Kidney epithelial cell (primary cell): ENCODE results near the gene CCT3. TPM values are rescaled to one million over a fixed set of nuclear protein-coding genes. Genes with fewer than 3 reads are reported as not detected.

ENCODE experiments used
- DNase-seq: peaks from one replicate; pipeline ENCODE4 v3.0.0-alpha.2; 2010; ENCODE audit warnings: low read depth
- H3K27me3 ChIP-seq: 2 replicates; pipeline ENCODE4 v1.6.0; 2011; ENCODE audit warnings: low read length; ENCODE audit not compliant: control insufficient read depth, insufficient read depth
- H3K36me3 ChIP-seq: 2 replicates; pipeline ENCODE4 v1.5.1; 2011; ENCODE audit warnings: low read length; ENCODE audit not compliant: control insufficient read depth, insufficient read depth
- H3K4me3 ChIP-seq: 2 replicates; pipeline ENCODE4 v1.5.1; 2011; ENCODE audit warnings: low read depth, mild to moderate bottlenecking, control low read depth, low read length
- total RNA-seq: library from RNA; depleted of rRNA; stranded (reverse); fragments of >200 nt; gene quantifications from 2 replicates; pipeline ENCODE4 v1.2.3, GENCODE V29; 2015
- TF ChIP-seq, protein P1 (sequence below): IDR thresholded peaks from 2 replicates; pipeline ENCODE4 v1.5.1; 2011; ENCODE audit warnings: mild to moderate bottlenecking, moderate library complexity, low read length, control low read depth, inconsistent platforms; ENCODE audit not compliant: insufficient read depth, poor library complexity, severe bottlenecking

CCT3 gene
- total RNA-seq, 1 donor from 2014 or later = 303 TPM

DNA sequence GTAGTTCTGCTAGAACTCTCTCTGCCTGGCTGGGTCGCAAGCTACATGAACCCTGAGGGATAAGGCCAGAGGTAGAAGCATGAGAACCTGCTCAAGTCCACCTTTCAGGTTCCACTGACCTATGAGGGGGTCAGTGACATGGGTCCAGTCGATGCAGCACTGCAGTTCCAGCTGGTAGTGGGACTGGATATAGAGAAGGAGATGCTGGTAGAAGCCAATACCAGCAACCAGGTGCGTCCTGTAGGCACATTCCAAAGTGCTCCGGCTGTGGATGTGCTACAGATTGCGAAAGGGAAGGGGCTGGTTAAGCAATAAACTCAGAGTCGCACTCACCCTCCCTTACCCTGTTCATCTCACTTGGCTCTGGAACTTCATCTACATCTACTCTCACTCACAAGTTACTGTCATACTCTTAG lies 61.1 kb downstream of the CCT3 start:
- Histone ChIP-seq H3K4me3 (no peak overlapping the region), H3K36me3 (peaks cover 7% of the 10 kb centered on the region), H3K27me3 (no peaks in the 10 kb centered on the region)
- TF ChIP-seq, protein P1, sequence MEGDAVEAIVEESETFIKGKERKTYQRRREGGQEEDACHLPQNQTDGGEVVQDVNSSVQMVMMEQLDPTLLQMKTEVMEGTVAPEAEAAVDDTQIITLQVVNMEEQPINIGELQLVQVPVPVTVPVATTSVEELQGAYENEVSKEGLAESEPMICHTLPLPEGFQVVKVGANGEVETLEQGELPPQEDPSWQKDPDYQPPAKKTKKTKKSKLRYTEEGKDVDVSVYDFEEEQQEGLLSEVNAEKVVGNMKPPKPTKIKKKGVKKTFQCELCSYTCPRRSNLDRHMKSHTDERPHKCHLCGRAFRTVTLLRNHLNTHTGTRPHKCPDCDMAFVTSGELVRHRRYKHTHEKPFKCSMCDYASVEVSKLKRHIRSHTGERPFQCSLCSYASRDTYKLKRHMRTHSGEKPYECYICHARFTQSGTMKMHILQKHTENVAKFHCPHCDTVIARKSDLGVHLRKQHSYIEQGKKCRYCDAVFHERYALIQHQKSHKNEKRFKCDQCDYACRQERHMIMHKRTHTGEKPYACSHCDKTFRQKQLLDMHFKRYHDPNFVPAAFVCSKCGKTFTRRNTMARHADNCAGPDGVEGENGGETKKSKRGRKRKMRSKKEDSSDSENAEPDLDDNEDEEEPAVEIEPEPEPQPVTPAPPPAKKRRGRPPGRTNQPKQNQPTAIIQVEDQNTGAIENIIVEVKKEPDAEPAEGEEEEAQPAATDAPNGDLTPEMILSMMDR = no peak
- DNase-seq = no peak

DNA sequence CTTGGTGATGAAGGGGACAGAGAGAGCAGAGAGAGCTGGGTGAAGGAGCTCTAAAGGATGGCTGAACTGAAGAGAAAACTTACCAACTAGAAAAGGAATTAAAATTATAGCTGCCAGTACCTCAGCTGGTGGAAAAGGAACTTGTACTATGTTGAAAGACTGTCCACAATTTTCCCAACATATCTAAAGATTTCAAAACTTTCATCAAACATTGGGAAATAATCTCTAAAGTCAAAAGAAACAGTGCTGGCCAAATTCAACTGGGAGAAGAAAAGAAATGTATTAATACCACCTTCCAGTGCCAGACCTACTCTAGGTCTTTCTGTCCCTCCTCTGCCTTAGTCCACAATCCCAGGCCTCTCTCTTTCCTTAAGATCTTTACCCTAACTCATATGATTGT lies 61.6 kb downstream of the CCT3 start:
- H3K36me3 ChIP-seq = peaks cover 7% of the 10 kb centered on the region
- H3K27me3 ChIP-seq = no peaks in the 10 kb centered on the region
- no peak for DNase-seq
- TF ChIP-seq, protein P1 = no peak
- no peak overlapping the region for H3K4me3 ChIP-seq

DNA sequence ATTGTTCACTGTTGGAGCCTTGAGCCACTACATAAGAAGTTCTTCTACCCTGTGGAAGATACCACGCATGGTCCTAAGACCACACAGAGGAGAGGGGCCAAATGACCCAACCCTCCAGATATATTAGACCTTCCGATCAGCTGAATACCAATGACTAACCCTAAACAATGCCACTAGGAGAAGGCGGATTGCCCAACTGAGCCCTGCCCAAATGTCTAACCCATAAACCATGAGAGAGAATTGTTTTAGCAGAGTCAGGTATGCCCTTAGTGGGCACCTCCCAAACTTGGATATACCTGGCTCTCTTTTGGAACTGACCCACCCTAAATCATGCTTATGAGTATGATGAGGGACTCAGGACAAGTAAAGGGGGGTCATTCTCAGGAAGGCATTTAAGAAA lies 67.8 kb downstream of the CCT3 start:
- DNase-seq = no peak
- Histone ChIP-seq H3K36me3 (peaks cover 7% of the 10 kb centered on the region), H3K4me3 (no peak overlapping the region), H3K27me3 (no peaks in the 10 kb centered on the region)
- TF ChIP-seq, protein P1 = no peak

DNA sequence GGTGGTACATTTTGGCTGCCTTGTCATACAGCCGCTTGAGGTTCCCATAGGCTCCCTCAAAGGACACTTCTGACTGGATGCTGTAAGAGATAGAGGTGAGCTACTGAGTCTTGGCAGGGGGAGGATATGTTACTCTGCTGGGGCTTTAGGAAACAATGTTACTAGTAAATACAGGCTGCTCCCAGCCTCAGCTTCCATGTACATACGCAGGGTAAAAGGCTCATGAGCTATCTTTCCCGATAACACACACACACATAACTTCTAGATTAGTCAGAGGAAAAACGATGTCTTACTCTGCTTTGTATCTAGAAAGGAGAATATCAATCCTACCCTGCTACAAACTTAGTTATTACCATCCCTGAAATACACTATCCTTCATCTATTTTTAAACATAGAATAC lies 69.8 kb downstream of the CCT3 start:
- DNase-seq = no peak
- Histone ChIP-seq H3K4me3 (no peak overlapping the region), H3K27me3 (no peaks in the 10 kb centered on the region), H3K36me3 (peaks cover 8% of the 10 kb centered on the region)
- TF ChIP-seq, protein P1 = no peak

DNA sequence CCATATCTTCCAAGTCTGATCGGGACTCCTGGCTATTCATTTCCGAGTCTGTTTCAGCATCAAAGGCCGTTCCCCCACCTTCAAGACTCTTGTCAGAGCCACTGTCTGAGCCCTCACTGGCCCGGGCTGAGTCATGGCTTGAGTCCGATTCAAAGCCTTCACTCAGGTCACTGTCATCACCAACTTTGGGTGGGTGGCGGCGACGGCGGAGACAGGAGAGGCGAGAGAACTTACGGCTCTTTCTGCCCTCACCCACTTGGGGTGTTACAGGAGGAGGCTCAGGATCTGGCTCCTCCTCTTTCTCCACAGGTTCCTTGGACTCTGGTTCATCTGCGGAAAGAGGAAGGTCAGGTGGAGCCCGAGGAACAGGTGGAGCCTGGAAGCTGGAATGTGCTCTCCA lies 72.0 kb downstream of the CCT3 start:
- Histone ChIP-seq H3K27me3 (no peaks in the 10 kb centered on the region), H3K36me3 (peaks cover 7% of the 10 kb centered on the region), H3K4me3 (no peak overlapping the region)
- no peak for DNase-seq
- TF ChIP-seq, protein P1 = no peak

DNA sequence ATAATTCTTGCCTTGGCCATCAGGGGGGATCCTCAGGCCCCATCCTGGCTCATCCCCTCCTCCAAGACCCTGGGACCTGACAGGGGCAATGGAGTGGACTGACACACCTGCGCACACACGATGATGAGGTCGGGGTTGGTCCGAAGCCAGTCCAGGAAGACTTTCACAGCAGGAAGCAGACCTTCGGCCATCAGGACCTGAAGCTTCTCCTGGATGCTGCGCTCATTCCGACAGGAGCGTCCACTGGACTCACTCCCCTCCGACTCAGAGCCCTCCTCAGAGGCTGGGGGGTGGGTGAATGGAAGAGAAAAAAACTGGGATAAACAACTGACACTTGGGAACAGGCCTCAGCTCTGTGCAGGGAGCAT lies 74.8 kb downstream of the CCT3 start:
- no peaks in the 10 kb centered on the region for H3K27me3 ChIP-seq
- no peak for DNase-seq
- no peak overlapping the region for H3K4me3 ChIP-seq
- H3K36me3 ChIP-seq = peaks cover 10% of the 10 kb centered on the region
- TF ChIP-seq, protein P1 = no peak
